GM23248 (cell line): Measurements from ENCODE around the gene GAREM1. TPM values are rescaled to one million over a fixed set of nuclear protein-coding genes. Genes with fewer than 3 reads are reported as not detected.

Source experiments
- DNase-seq: peaks from one replicate; pipeline ENCODE4 v3.0.0-alpha.2; 2015
- H2AFZ ChIP-seq: fragments of 200-600 bp; sonication (generic); 2 replicates; pipeline ENCODE4 v1.6.1; 2016; ENCODE audit warnings: antibody characterized with exemption
- H3F3A ChIP-seq: fragments of 200-600 bp; sonication (generic); 2 replicates; pipeline ENCODE4 v1.6.1; 2016; ENCODE audit warnings: mild to moderate bottlenecking, antibody characterized with exemption, mixed run types; ENCODE audit not compliant: insufficient read depth
- H3K27ac ChIP-seq: fragments of 200-600 bp; sonication (generic); 2 replicates; pipeline ENCODE4 v1.5.1; 2016; ENCODE audit warnings: mild to moderate bottlenecking
- H3K27me3 ChIP-seq: fragments of 200-600 bp; sonication (generic); replicated peaks from 2 replicates; pipeline ENCODE4 v1.6.1; 2016; ENCODE audit warnings: mild to moderate bottlenecking; ENCODE audit not compliant: insufficient read depth
- H3K36me3 ChIP-seq: fragments of 200-600 bp; sonication (generic); 2 replicates; pipeline ENCODE4 v1.6.1; 2016; ENCODE audit warnings: low read depth, mild to moderate bottlenecking
- H3K4me1 ChIP-seq: fragments of 200-600 bp; sonication (generic); 2 replicates; pipeline ENCODE4 v1.6.1; 2016; ENCODE audit warnings: mild to moderate bottlenecking; ENCODE audit not compliant: insufficient read depth
- H3K4me2 ChIP-seq: fragments of 200-600 bp; sonication (generic); one replicate; pipeline ENCODE4 v1.6.1; 2016; ENCODE audit warnings: mild to moderate bottlenecking; ENCODE audit not compliant: unreplicated experiment
- H3K4me3 ChIP-seq: fragments of 200-600 bp; sonication (generic); 2 replicates; pipeline ENCODE4 v1.5.1; 2016; ENCODE audit warnings: mild to moderate bottlenecking
- H3K79me2 ChIP-seq: fragments of 200-600 bp; sonication (generic); 2 replicates; pipeline ENCODE4 v1.6.1; 2016; ENCODE audit warnings: mild to moderate bottlenecking; ENCODE audit not compliant: insufficient read depth
- H3K9ac ChIP-seq: fragments of 200-600 bp; sonication (generic); 2 replicates; pipeline ENCODE4 v1.6.1; 2016; ENCODE audit warnings: mild to moderate bottlenecking
- H3K9me2 ChIP-seq: fragments of 200-600 bp; sonication (generic); 2 replicates; pipeline ENCODE4 v1.6.1; 2016; ENCODE audit warnings: mixed run types, mild to moderate bottlenecking, moderate library complexity; ENCODE audit not compliant: insufficient read depth
- H3K9me3 ChIP-seq: fragments of 200-600 bp; sonication (generic); one replicate; pipeline ENCODE4 v1.6.1; 2017; ENCODE audit warnings: low read depth
- H4K20me1 ChIP-seq: fragments of 200-600 bp; sonication (generic); 2 replicates; pipeline ENCODE4 v1.6.0; 2016; ENCODE audit not compliant: insufficient read depth
- EZH2 ChIP-seq: fragments of 200-600 bp; sonication (generic); IDR thresholded peaks from 2 replicates; pipeline ENCODE4 v1.6.1; 2018; ENCODE audit warnings: antibody characterized with exemption, mild to moderate bottlenecking; ENCODE audit not compliant: insufficient read depth, poor library complexity, severe bottlenecking
- EZH2phosphoT487 ChIP-seq: fragments of 200-600 bp; sonication (generic); IDR thresholded peaks from 2 replicates; pipeline ENCODE4 v1.6.1; 2018; ENCODE audit warnings: antibody characterized with exemption, moderate library complexity, mild to moderate bottlenecking, low read depth; ENCODE audit not compliant: insufficient read depth
- WGBS, 2 experiments: methylation state at CpG; one replicate each; pipeline ENCODE4 v1.1.6; 2015 to 2017; ENCODE audit warnings: low lambda C conversion rate in 2 of 2, low coverage in 1 of 2; ENCODE audit errors: missing lambda C conversion rate in 2 of 2; 5-methylcytosine and 5-hydroxymethylcytosine counted together
- in situ Hi-C: fragments of 300-500 bp; cut with MboI; formaldehyde crosslinking; loops from 2 replicates; pipeline ENCODE4 v1.15.0; 2020
- polyA plus RNA-seq: library from polyadenylated mRNA; unstranded; fragments of >200 nt; fragmentation: Nextera tagmentation; extraction: Ambion mirVana; gene quantifications from 2 replicates; pipeline ENCODE4 v1.2.1, GENCODE V29; 2016
- total RNA-seq: library from RNA; depleted of rRNA; stranded (reverse); fragments of >200 nt; shearing (Covaris generic); gene quantifications from 2 replicates; pipeline ENCODE4 v1.2.3, GENCODE V29; 2014

Gene GAREM1
- total and polyA plus RNA-seq, 2 experiments from 2014 or later: 0.30 to 1.2 TPM

GRCh38 chr18:32339045-32339444 is 131.6 kb downstream of the GAREM1 start:
- in situ Hi-C loops: no loop called here
- Histone ChIP-seq H3K27ac (no peak overlapping the region), H3K36me3 (no peaks in the 10 kb centered on the region), H3K9me2 (no peaks in the 10 kb centered on the region), H3K9me3 (no peaks in the 10 kb centered on the region), H3K4me2 (no peak overlapping the region), H3K9ac (no peak overlapping the region), H3K27me3 (no peaks in the 10 kb centered on the region), H3K4me3 (no peak overlapping the region), H3F3A (no peaks in the 10 kb centered on the region), H3K4me1 (no peaks in the 10 kb centered on the region), H4K20me1 (no peaks in the 10 kb centered on the region), H3K79me2 (no peaks in the 10 kb centered on the region), H2AFZ (no peak overlapping the region)
- TF ChIP-seq EZH2 (no peak), EZH2phosphoT487 (no peak)
- DNase-seq: no peak
- WGBS, 2 experiments: 61 to 76% methylated on average over 2 of the region's 2 CpGs

GRCh38 chr18:32337821-32338220 is 132.9 kb downstream of the GAREM1 start:
- Histone ChIP-seq H3K79me2 (no peaks in the 10 kb centered on the region), H3K27me3 (no peaks in the 10 kb centered on the region), H3K9me2 (no peaks in the 10 kb centered on the region), H3K36me3 (no peaks in the 10 kb centered on the region), H3K4me3 (no peak overlapping the region), H4K20me1 (no peaks in the 10 kb centered on the region), H3K9ac (no peak overlapping the region), H3K4me2 (no peak overlapping the region), H3K27ac (no peak overlapping the region), H3F3A (no peaks in the 10 kb centered on the region), H3K9me3 (no peaks in the 10 kb centered on the region), H3K4me1 (no peaks in the 10 kb centered on the region), H2AFZ (no peak overlapping the region)
- 88 to 91% methylated on average over 8 of the region's 8 CpGs for WGBS, 2 experiments
- in situ Hi-C loops: no loop called here
- DNase-seq: no peak
- TF ChIP-seq EZH2phosphoT487 (no peak), EZH2 (no peak)

GRCh38 chr18:32337347-32337746 is 133.3 kb downstream of the GAREM1 start:
- Histone ChIP-seq H2AFZ (no peak overlapping the region), H3K27me3 (no peaks in the 10 kb centered on the region), H3K4me2 (no peak overlapping the region), H3K4me3 (no peak overlapping the region), H4K20me1 (no peaks in the 10 kb centered on the region), H3K27ac (no peak overlapping the region), H3K36me3 (no peaks in the 10 kb centered on the region), H3K4me1 (no peaks in the 10 kb centered on the region), H3K9me2 (no peaks in the 10 kb centered on the region), H3K79me2 (no peaks in the 10 kb centered on the region), H3F3A (no peaks in the 10 kb centered on the region), H3K9me3 (no peaks in the 10 kb centered on the region), H3K9ac (no peak overlapping the region)
- TF ChIP-seq EZH2phosphoT487 (no peak), EZH2 (no peak)
- in situ Hi-C loops: no loop called here
- DNase-seq: no peak
- 72 to 78% methylated on average over 7 of the region's 7 CpGs for WGBS, 2 experiments

- in situ Hi-C loops: no loop called here
- Histone ChIP-seq H3F3A (no peaks in the 10 kb centered on the region), H3K4me1 (no peaks in the 10 kb centered on the region), H3K9ac (no peak overlapping the region), H4K20me1 (no peaks in the 10 kb centered on the region), H3K9me3 (no peaks in the 10 kb centered on the region), H3K27ac (no peak overlapping the region), H3K79me2 (no peaks in the 10 kb centered on the region), H3K27me3 (no peaks in the 10 kb centered on the region), H3K36me3 (no peaks in the 10 kb centered on the region), H2AFZ (no peak overlapping the region), H3K4me2 (no peak overlapping the region), H3K4me3 (no peak overlapping the region), H3K9me2 (no peaks in the 10 kb centered on the region)
- WGBS, 2 experiments: 57 to 62% methylated on average over 4 of the region's 4 CpGs
- no peak for TF ChIP-seq EZH2
- no peak for TF ChIP-seq EZH2phosphoT487
- no peak for DNase-seq
Measured at GRCh38 chr18:32335228-32335627, 135.5 kb downstream of the GAREM1 start.

- Histone ChIP-seq H4K20me1 (no peaks in the 10 kb centered on the region), H3K36me3 (no peaks in the 10 kb centered on the region), H2AFZ (no peak overlapping the region), H3K4me1 (peaks cover under 1% of the 10 kb centered on the region; the same call in 1 of the 2 replicates), H3K4me2 (no peak overlapping the region), H3K9me2 (no peaks in the 10 kb centered on the region), H3F3A (no peaks in the 10 kb centered on the region), H3K27me3 (no peaks in the 10 kb centered on the region), H3K79me2 (no peaks in the 10 kb centered on the region), H3K4me3 (no peak overlapping the region), H3K27ac (no peak overlapping the region), H3K9ac (no peak overlapping the region), H3K9me3 (no peaks in the 10 kb centered on the region)
- in situ Hi-C loops: no loop called here
- WGBS, 2 experiments: 92 to 95% methylated on average over 7 of the region's 7 CpGs
- TF ChIP-seq EZH2phosphoT487 (no peak), EZH2 (no peak)
- DNase-seq: no peak
Measured at GRCh38 chr18:32333781-32334180, 136.9 kb downstream of the GAREM1 start.
